T-cell (primary cell): ENCODE data around the gene WWP2. TPM values are rescaled to one million over a fixed set of nuclear protein-coding genes. Genes with fewer than 3 reads are reported as not detected.

Experiments
- ATAC-seq, 4 experiments: fragments of 200-7000 bp in 3 of 4; fragments of 150-1000 bp in 1 of 4; cut with Tn5 transposase; replicated peaks in 1 of 4; 1 replicate in 3 of 4; 2 replicates in 1 of 4; pipeline ENCODE4 v1.10.0; 2021; ENCODE audit warnings: moderate library complexity in 3 of 4, mild to moderate bottlenecking in 2 of 4, moderate number of reproducible peaks in 1 of 4
- CTCF ChIA-PET, 2 donors: fragments of 300-600 bp; sonication (Branson Sonifier 250); formaldehyde crosslinking; loops; one replicate each; lab custom pipeline; 2022; ENCODE audit warnings: antibody characterized with exemption in 2 of 2; lab: Charles Lee
- POLR2A ChIA-PET, 2 donors: fragments of 300-600 bp; sonication (Branson Sonifier 250); formaldehyde crosslinking; loops; one replicate each; lab custom pipeline; 2022; ENCODE audit warnings: antibody characterized with exemption in 2 of 2; lab: Charles Lee
- DNase-seq, 35 experiments: peaks; one replicate each; pipeline versions ENCODE4 v3.0.0 to v3.0.0-alpha.2; 2013 to 2023
- H3K27ac ChIP-seq: one replicate; pipeline ENCODE4 v1.5.1; 2013; ENCODE audit warnings: low read length
- H3K27me3 ChIP-seq, 2 experiments: replicated peaks in 1 of 2; 1 replicate in 1 of 2; 2 replicates in 1 of 2; pipeline versions ENCODE4 v1.6.1 to v1.7.0; 2013; ENCODE audit warnings: low read length in 1 of 2, mixed read lengths in 1 of 2; ENCODE audit not compliant: control insufficient read depth in 2 of 2, insufficient read depth in 2 of 2; ENCODE audit errors: extremely low read depth in 1 of 2
- H3K36me3 ChIP-seq, 2 donors: 1 replicate in 1 of 2; 2 replicates in 1 of 2; pipeline versions ENCODE4 v1.6.1 to v1.7.0; 2013; ENCODE audit warnings: low read length in 1 of 2; ENCODE audit not compliant: control insufficient read depth in 2 of 2, insufficient read depth in 1 of 2; ENCODE audit errors: extremely low read depth in 1 of 2
- H3K4me1 ChIP-seq, 2 experiments: 1 replicate in 1 of 2; 2 replicates in 1 of 2; pipeline versions ENCODE4 v1.6.1 to v1.7.0; 2013; ENCODE audit warnings: low read length in 2 of 2, mixed read lengths in 1 of 2; ENCODE audit not compliant: insufficient read depth in 2 of 2, control insufficient read depth in 1 of 2; ENCODE audit errors: extremely low read depth in 1 of 2
- H3K4me3 ChIP-seq, 2 donors: 1 replicate in 1 of 2; 2 replicates in 1 of 2; pipeline versions ENCODE4 v1.5.1 to v1.7.0; 2013; ENCODE audit warnings: mild to moderate bottlenecking in 2 of 2, low read length in 1 of 2, moderate library complexity in 1 of 2; ENCODE audit not compliant: control insufficient read depth in 1 of 2; ENCODE audit errors: extremely low read depth in 1 of 2
- H3K9me3 ChIP-seq: 2 replicates; pipeline ENCODE4 v1.7.0; 2013
- H3K27ac Mint-ChIP-seq, 2 donors: one replicate each; pipeline ENCODE4 v1.8.0; 2020 to 2021; ENCODE audit warnings: mild to moderate bottlenecking in 2 of 2, mixed read lengths in 2 of 2
- H3K27me3 Mint-ChIP-seq, 2 donors: one replicate each; pipeline ENCODE4 v1.8.0; 2021 to 2022; ENCODE audit warnings: mixed read lengths in 2 of 2
- H3K36me3 Mint-ChIP-seq: one replicate; pipeline ENCODE4 v1.8.0; 2021; ENCODE audit warnings: mixed read lengths
- H3K4me1 Mint-ChIP-seq, 3 donors: one replicate each; pipeline ENCODE4 v1.8.0; 2020 to 2022; ENCODE audit warnings: mixed read lengths in 3 of 3, mild to moderate bottlenecking in 1 of 3
- H3K4me3 Mint-ChIP-seq, 3 donors: one replicate each; pipeline ENCODE4 v1.8.0; 2020 to 2022; ENCODE audit warnings: mild to moderate bottlenecking in 3 of 3, mixed read lengths in 3 of 3, moderate library complexity in 3 of 3
- H3K9me3 Mint-ChIP-seq, 3 donors: one replicate each; pipeline ENCODE4 v1.8.0; 2020 to 2022; ENCODE audit warnings: mixed read lengths in 3 of 3
- whole genome bisulfite sequencing: methylation state at CpG from one replicate; pipeline ENCODE4 v1.1.5; 2013; ENCODE audit warnings: missing lambda C conversion rate; ENCODE audit not compliant: insufficient coverage; 5-methylcytosine and 5-hydroxymethylcytosine counted together
- total RNA-seq, 35 experiments: library from RNA in 6 of 35; stranded (reverse) in 6 of 35; fragments of 120-200 nt in 1 of 35; gene quantifications; one replicate each; pipeline versions ENCODE4 v1.2.1 to v1.2.4 and lab custom pipeline; 2013 to 2026

Gene WWP2
- total RNA-seq, 5 donors from 2014 or later (not counting 1 experiment from before 2014, with no cell fraction given): 55.3 to 78.5 (median 66.4) TPM

- no peak overlapping the region for H3K4me3 Mint-ChIP-seq
- no peak overlapping the region for H3K27ac ChIP-seq
- no peaks in the 10 kb centered on the region for H3K36me3 ChIP-seq
- H3K9me3 ChIP-seq: no peaks in the 10 kb centered on the region
- ChIA-PET POLR2A (interaction anchor here in 1 of 2 donors (0.6 to 0.9 kb wide), 2 partner anchors 182 to 198 kb away, joined by 7 to 12 read pairs; no protein-coding TSS in a partner anchor), CTCF (interaction anchor here in 1 of 2 donors (0.6 kb wide), 1 partner anchor 823 kb away, joined by 3 read pairs; no protein-coding TSS in a partner anchor)
- no peak overlapping the region for H3K27ac Mint-ChIP-seq
- H3K27me3 Mint-ChIP-seq: no peaks in the 10 kb centered on the region
- H3K4me1 Mint-ChIP-seq: peaks cover 10 to 14% (median 11%) of the 10 kb centered on the region in 3 donors
- no peaks in the 10 kb centered on the region for H3K27me3 ChIP-seq
- H3K4me1 ChIP-seq: peaks cover 0 to 9% of the 10 kb centered on the region in 2 experiments
- DNase-seq (no peak), ATAC-seq (no peak)
- H3K9me3 Mint-ChIP-seq: no peaks in the 10 kb centered on the region
- H3K4me3 ChIP-seq: no peak overlapping the region
- 100% methylated on average over 1 of the region's 6 CpGs for WGBS
- H3K36me3 Mint-ChIP-seq: peaks cover 4% of the 10 kb centered on the region
Observed at GRCh38 chr16:69721441-69721957, 40.6 kb upstream of the WWP2 start.

GRCh38 chr16:69724414-69724873 lies 37.7 kb upstream of the WWP2 start:
- no peaks in the 10 kb centered on the region for H3K36me3 Mint-ChIP-seq
- no peak for DNase-seq
- POLR2A ChIA-PET: interaction anchor here (0.6 to 0.7 kb wide), 3 partner anchors 33 to 298 kb away, joined by 3 read pairs; no protein-coding TSS in a partner anchor
- H3K27me3 Mint-ChIP-seq: no peaks in the 10 kb centered on the region
- H3K4me1 Mint-ChIP-seq: peaks cover 25 to 28% (median 27%) of the 10 kb centered on the region in 3 donors
- 100% methylated on average over 2 of the region's 2 CpGs for WGBS
- peak overlapping the region; percentile 67 to 78 for H3K27ac Mint-ChIP-seq
- no peaks in the 10 kb centered on the region for H3K36me3 ChIP-seq
- no peak for ATAC-seq
- no peak overlapping the region for H3K4me3 ChIP-seq
- H3K9me3 ChIP-seq: no peaks in the 10 kb centered on the region
- H3K27me3 ChIP-seq: no peaks in the 10 kb centered on the region
- peaks cover 5 to 24% of the 10 kb centered on the region in 2 experiments for H3K4me1 ChIP-seq
- no peak overlapping the region for H3K4me3 Mint-ChIP-seq
- CTCF ChIA-PET: interaction anchor here in 1 of 2 donors (1.7 kb wide), 1 partner anchor 30 kb away, joined by 4 read pairs; the partner anchor contains the start of gene NOB1
- H3K27ac ChIP-seq: no peak overlapping the region
- no peaks in the 10 kb centered on the region for H3K9me3 Mint-ChIP-seq

DNA sequence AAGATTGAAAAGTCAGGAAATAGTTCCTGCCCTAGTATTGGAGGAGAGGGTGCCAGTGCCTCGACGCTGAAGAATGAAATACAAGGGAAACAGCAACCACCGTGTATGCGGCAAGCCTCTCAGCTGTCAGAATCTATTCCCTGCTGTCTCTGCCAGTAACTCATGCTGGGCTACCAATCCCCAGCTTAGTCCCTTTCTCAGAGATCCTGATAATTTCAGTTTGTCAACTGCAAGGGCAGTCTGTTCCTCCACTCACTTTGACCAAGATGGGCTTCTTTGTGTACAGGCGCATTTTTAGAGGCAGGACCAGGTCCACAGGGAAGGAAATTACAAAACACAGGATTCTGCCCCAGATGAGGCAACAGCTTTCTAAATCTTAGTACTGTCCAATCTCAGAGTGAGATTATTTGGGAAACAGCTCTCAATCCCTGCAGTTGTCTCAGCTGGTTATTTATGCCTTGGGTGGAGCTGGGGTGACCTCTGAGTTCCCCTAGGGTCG lies 37.1 kb upstream of the WWP2 start:
- Histone ChIP-seq H3K4me1 (peaks cover 5 to 24% of the 10 kb centered on the region in 2 experiments), H3K9me3 (no peaks in the 10 kb centered on the region), H3K36me3 (no peaks in the 10 kb centered on the region), H3K27me3 (no peaks in the 10 kb centered on the region), H3K27ac (no peak overlapping the region), H3K4me3 (no peak overlapping the region)
- Mint-ChIP-seq H3K9me3 (no peaks in the 10 kb centered on the region), H3K4me3 (peak overlapping the region in 2 of 3 donors; percentile 61 to 97), H3K27ac (peak overlapping the region; percentile 67 to 78), H3K4me1 (peaks cover 25 to 28% (median 27%) of the 10 kb centered on the region in 3 donors), H3K36me3 (no peaks in the 10 kb centered on the region), H3K27me3 (no peaks in the 10 kb centered on the region)
- ATAC-seq (no peak), DNase-seq (no peak)
- WGBS: 79% methylated on average over 5 of the region's 6 CpGs
- POLR2A ChIA-PET: interaction anchor here in 1 of 2 donors (0.6 to 0.7 kb wide), 2 partner anchors 32 to 41 kb away, joined by 3 read pairs; no protein-coding TSS in a partner anchor
- CTCF ChIA-PET: interaction anchor here in 1 of 2 donors (0.6 kb wide), 2 partner anchors 170 to 197 kb away, joined by 4 read pairs; no protein-coding TSS in a partner anchor

DNA sequence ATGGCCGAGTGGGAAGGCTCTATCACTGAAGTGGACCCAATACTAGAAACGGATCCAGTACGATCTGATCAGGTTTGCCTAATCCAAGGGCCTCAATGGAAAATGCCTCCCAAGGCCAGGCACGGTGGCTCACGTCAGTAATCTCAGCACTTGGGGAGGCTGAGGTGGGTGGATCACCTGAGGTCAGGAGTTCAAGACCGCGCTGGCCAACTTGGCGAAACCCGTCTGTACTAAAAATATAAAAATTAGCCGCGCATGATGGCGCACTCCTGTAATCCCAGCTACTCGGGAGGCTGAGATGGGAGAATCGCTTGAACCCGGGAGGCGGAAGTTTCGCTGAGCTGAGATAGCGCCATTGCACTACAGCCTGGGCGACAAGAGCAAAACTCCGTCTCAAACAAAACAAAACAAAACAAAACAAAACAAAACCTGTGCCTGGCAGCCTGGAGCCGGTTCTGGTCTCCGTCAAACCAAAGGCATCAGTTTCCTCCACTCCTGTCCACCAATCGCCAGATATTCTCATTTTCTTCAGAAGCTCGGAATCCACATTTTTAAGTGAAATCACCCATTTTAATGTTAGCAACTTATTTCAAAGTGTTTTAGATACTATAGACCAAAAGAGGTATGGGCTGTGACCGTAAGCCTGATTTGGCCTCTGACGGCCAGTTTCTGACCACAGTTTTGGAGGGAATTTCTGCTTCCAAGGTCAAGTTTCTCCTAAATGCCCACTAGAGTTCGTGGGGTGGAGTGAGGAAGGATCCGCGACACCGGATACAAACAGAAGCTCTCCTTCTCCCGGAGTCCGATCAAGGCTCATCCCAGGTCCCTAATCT lies 36.4 kb upstream of the WWP2 start:
- Mint-ChIP-seq H3K27ac (peak overlapping the region; percentile 95 to 97), H3K4me1 (peaks cover 25 to 28% (median 27%) of the 10 kb centered on the region in 3 donors), H3K27me3 (no peaks in the 10 kb centered on the region), H3K9me3 (no peaks in the 10 kb centered on the region), H3K4me3 (peak overlapping the region; percentile 92 to 97 (median 95)), H3K36me3 (no peaks in the 10 kb centered on the region)
- no peak for ATAC-seq
- Histone ChIP-seq H3K4me1 (peaks cover 5 to 24% of the 10 kb centered on the region in 2 experiments), H3K4me3 (peak overlapping the region; percentile 59 to 71), H3K9me3 (no peaks in the 10 kb centered on the region), H3K27ac (peak overlapping the region; percentile 53), H3K27me3 (no peaks in the 10 kb centered on the region), H3K36me3 (no peaks in the 10 kb centered on the region)
- 86% methylated on average over 17 of the region's 32 CpGs for WGBS
- no peak for DNase-seq
- CTCF ChIA-PET: interaction anchor here in 1 of 2 donors (0.6 to 1.7 kb wide), 4 partner anchors 17 to 197 kb away, joined by 3 to 10 read pairs (median 4); partner anchors contain the start of gene NOB1
- POLR2A ChIA-PET: no interaction called here

DNA sequence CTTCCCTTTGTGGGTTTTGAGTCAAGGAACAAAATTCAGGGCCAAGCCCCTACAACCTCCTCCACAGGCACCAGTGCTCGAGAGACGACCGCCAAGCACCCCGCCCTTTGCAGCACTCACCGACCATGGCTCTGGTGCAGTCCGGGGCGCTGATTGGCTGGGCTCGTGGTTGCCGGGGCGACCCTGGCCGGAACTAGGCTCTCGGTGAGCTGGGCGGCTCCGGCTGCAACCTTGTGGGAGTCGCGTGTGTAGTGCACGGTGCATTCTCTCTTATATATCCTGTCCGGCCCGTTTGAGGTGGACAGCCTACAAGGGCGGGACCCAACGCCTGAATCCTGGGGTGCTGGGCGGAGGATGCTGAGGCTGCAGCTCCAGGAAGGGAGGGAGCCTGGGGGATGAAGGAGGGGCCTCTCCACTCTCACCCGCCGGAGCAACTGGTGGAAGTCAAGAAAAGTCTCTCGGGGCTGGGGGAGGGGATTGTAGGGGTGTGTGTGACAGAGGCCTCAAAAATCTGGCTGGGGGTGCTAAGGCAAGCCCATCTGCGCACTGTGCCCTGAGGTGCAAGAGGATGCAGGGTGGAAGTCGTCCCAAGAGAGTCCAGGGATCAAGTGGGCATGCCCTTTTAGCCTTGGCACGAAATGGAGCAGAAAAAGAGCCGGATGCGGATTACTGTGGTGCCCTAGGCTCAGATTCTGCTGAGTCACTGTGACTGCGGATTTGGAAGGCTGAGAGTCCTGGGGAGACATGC lies 35.6 kb upstream of the WWP2 start, which contains the start of gene NQO1:
TSS of gene NQO1 (minus strand) at position 248 of the 748 bp plus-strand sequence. CDS start at position 127, 121 bp downstream.
- no peaks in the 10 kb centered on the region for H3K36me3 ChIP-seq
- H3K27me3 Mint-ChIP-seq: no peaks in the 10 kb centered on the region
- H3K9me3 Mint-ChIP-seq: no peaks in the 10 kb centered on the region
- no peaks in the 10 kb centered on the region for H3K9me3 ChIP-seq
- H3K4me1 ChIP-seq: peaks cover 5 to 24% of the 10 kb centered on the region in 2 experiments
- ATAC-seq (peak; percentile 97 to 99 (median 98)), DNase-seq (peak; percentile 61 to 89 (median 75))
- no peaks in the 10 kb centered on the region for H3K36me3 Mint-ChIP-seq
- peak within 1 kb of the TSS; percentile 95 to 97 for H3K27ac Mint-ChIP-seq
- CTCF ChIA-PET: interaction anchor here in 1 of 2 donors (0.8 to 1.7 kb wide), 2 partner anchors 18 to 28 kb away, joined by 3 to 10 read pairs; partner anchors contain the start of gene NOB1
- POLR2A ChIA-PET: no interaction called here
- under 1% methylated on average over 30 of the region's 31 CpGs for WGBS
- H3K4me3 ChIP-seq: peak within 1 kb of the TSS; percentile 59 to 71
- peak within 1 kb of the TSS; percentile 92 to 97 (median 95) for H3K4me3 Mint-ChIP-seq
- H3K27me3 ChIP-seq: no peaks in the 10 kb centered on the region
- H3K4me1 Mint-ChIP-seq: peaks cover 25 to 28% (median 27%) of the 10 kb centered on the region in 3 donors
- H3K27ac ChIP-seq: peak within 1 kb of the TSS; percentile 53
